Measurements from ENCODE around the gene GAS7. TPM values are rescaled to one million over a fixed set of nuclear protein-coding genes. Genes with fewer than 3 reads are reported as not detected.
A peak's percentile ranks its signal among the peaks of the same experiment; 100 is the strongest.

The GAS7 gene
- total RNA-seq, 3 donors from 2014 or later (not counting 1 experiment from before 2014, with no cell fraction given), result 70.7 to 89.1 (median 84.8) TPM

- H3K4me3 Mint-ChIP-seq, result no peak overlapping the region
- WGBS (ENCODE audit: insufficient coverage), result 95% methylated on average over 7 of the region's 7 CpGs
- H3K27ac ChIP-seq (ENCODE audit: low read length), result no peak overlapping the region
- H3K27me3 Mint-ChIP-seq (ENCODE audit: low read depth in 2 of 2), result no peaks in the 10 kb centered on the region
- H3K36me3 ChIP-seq (ENCODE audit: control insufficient read depth, insufficient read depth, low read length), result no peaks in the 10 kb centered on the region
- no peaks in the 10 kb centered on the region for H3K9me3 ChIP-seq (ENCODE audit: control insufficient read depth, insufficient read depth, low read length)
- no peaks in the 10 kb centered on the region for H3K9me3 Mint-ChIP-seq
- H3K27me3 ChIP-seq (ENCODE audit: control insufficient read depth, insufficient read depth, low read length), result no peaks in the 10 kb centered on the region
- TF ChIP-seq, protein P1, sequence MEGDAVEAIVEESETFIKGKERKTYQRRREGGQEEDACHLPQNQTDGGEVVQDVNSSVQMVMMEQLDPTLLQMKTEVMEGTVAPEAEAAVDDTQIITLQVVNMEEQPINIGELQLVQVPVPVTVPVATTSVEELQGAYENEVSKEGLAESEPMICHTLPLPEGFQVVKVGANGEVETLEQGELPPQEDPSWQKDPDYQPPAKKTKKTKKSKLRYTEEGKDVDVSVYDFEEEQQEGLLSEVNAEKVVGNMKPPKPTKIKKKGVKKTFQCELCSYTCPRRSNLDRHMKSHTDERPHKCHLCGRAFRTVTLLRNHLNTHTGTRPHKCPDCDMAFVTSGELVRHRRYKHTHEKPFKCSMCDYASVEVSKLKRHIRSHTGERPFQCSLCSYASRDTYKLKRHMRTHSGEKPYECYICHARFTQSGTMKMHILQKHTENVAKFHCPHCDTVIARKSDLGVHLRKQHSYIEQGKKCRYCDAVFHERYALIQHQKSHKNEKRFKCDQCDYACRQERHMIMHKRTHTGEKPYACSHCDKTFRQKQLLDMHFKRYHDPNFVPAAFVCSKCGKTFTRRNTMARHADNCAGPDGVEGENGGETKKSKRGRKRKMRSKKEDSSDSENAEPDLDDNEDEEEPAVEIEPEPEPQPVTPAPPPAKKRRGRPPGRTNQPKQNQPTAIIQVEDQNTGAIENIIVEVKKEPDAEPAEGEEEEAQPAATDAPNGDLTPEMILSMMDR (IDR thresholded peaks at IDR 0.05), result no peak
- no peak for ATAC-seq
- no peaks in the 10 kb centered on the region for H3K36me3 Mint-ChIP-seq
- peaks cover 71 to 81% of the 10 kb centered on the region in 2 donors for H3K4me1 Mint-ChIP-seq
- peaks cover 59% of the 10 kb centered on the region for H3K4me1 ChIP-seq (ENCODE audit: control insufficient read depth, insufficient read depth, low read length)
- H3K27ac Mint-ChIP-seq, result no peak overlapping the region
- intact Hi-C loops (cut with micrococcal nuclease), result loop anchor here (5.0 kb wide), 1 partner anchor 34 kb away; no protein-coding TSS in a partner anchor
- H3K4me3 ChIP-seq (ENCODE audit: low read length), result no peak overlapping the region
- no peak for DNase-seq
These were observed 149.6 kb downstream of the GAS7 start for GRCh38 chr17:10048629-10049350.

DNA sequence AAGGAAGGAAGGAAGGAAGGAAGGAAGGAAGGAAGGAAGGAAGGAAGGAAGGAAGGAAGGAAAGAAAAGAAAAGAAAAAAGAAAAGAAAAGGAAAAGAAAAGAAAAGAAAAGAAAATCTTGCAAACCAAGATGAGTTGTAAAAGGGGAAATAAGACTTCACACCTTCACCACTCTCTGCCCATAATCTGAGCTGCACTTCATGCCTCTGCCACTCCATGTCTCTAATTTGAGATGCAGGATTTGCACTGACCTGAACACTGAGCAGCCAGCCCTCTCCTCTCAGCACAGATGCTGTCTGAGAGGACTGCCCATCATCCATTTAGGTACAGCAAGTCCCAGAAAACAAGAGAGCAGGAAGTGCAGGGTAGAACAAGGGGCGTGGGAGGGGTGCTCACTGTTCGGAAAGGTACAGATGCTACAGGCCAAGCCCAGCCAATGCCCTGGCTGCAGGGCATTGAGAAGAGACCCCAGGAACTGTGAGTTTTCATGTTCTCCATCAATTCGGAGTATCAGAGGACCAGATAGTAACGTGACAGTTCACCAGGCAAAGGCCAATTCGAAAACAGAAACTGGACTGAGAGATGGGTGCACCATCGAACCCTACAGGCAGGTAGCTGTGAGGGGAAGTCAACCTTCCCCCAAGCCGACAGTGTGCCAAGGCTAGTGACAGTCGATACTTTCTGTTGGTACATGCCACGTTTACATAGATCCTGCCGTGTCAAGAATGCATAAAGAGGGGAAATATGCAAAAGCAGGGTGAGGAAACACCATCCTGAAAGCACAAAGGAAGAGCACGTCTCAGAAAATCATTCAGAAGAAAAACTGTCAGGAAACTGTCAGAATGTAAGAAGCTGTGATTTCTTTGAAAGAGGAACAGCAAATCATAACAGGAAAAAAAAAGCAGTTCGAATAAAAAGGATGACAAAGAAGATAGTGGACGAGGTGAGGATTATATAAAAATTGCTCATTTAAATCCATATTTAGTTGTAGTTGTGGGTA lies 151.3 kb downstream of the GAS7 start:
- H3K4me1 ChIP-seq (ENCODE audit: control insufficient read depth, insufficient read depth, low read length), result peaks cover 49% of the 10 kb centered on the region
- Mint-ChIP-seq H3K9me3 (no peaks in the 10 kb centered on the region), H3K27ac (peak overlapping the region; percentile 80 to 87), H3K4me3 (peak overlapping the region; percentile 85), H3K36me3 (no peaks in the 10 kb centered on the region), H3K27me3 (ENCODE audit: low read depth in 2 of 2) (no peaks in the 10 kb centered on the region), H3K4me1 (peaks cover 76 to 83% of the 10 kb centered on the region in 2 donors)
- DNase-seq (peak; percentile 20 to 42), ATAC-seq (peak; percentile 72 to 80 (median 79))
- intact Hi-C loops (cut with micrococcal nuclease), result loop anchor here (2.0 to 5.0 kb wide), 2 partner anchors 16 to 35 kb away; no protein-coding TSS in a partner anchor
- H3K27me3 ChIP-seq (ENCODE audit: control insufficient read depth, insufficient read depth, low read length), result no peaks in the 10 kb centered on the region
- peak overlapping the region; percentile 32 for H3K27ac ChIP-seq (ENCODE audit: low read length)
- 23% methylated on average over 11 of the region's 13 CpGs for WGBS (ENCODE audit: insufficient coverage)
- TF ChIP-seq, protein P1 (IDR thresholded peaks at IDR 0.05), result peak; percentile 12
- no peak overlapping the region for H3K4me3 ChIP-seq (ENCODE audit: low read length)
- no peaks in the 10 kb centered on the region for H3K36me3 ChIP-seq (ENCODE audit: control insufficient read depth, insufficient read depth, low read length)
- no peaks in the 10 kb centered on the region for H3K9me3 ChIP-seq (ENCODE audit: control insufficient read depth, insufficient read depth, low read length)

- WGBS (ENCODE audit: insufficient coverage), result 60% methylated on average over 17 of the region's 17 CpGs
- Mint-ChIP-seq H3K4me3 (peak overlapping the region; percentile 85), H3K27ac (peak overlapping the region; percentile 80 to 87), H3K27me3 (ENCODE audit: low read depth in 2 of 2) (no peaks in the 10 kb centered on the region), H3K36me3 (no peaks in the 10 kb centered on the region), H3K4me1 (peaks cover 71 to 78% of the 10 kb centered on the region in 2 donors), H3K9me3 (no peaks in the 10 kb centered on the region)
- DNase-seq (no peak), ATAC-seq (peak in 1 of 3 donors; percentile 10)
- no peaks in the 10 kb centered on the region for H3K9me3 ChIP-seq (ENCODE audit: control insufficient read depth, insufficient read depth, low read length)
- no peaks in the 10 kb centered on the region for H3K36me3 ChIP-seq (ENCODE audit: control insufficient read depth, insufficient read depth, low read length)
- intact Hi-C loops (cut with micrococcal nuclease), result loop anchor here (2.0 to 5.0 kb wide), 2 partner anchors 17 to 36 kb away; no protein-coding TSS in a partner anchor
- no peak overlapping the region for H3K27ac ChIP-seq (ENCODE audit: low read length)
- no peak overlapping the region for H3K4me3 ChIP-seq (ENCODE audit: low read length)
- peaks cover 41% of the 10 kb centered on the region for H3K4me1 ChIP-seq (ENCODE audit: control insufficient read depth, insufficient read depth, low read length)
- H3K27me3 ChIP-seq (ENCODE audit: control insufficient read depth, insufficient read depth, low read length), result no peaks in the 10 kb centered on the region
- TF ChIP-seq, protein P1 (IDR thresholded peaks at IDR 0.05), result no peak
These were observed 152.3 kb downstream of the GAS7 start for GRCh38 chr17:10045871-10046658.

Data from natural killer cell (primary cell).